Measurements from ENCODE around the gene DISP2.

The DISP2 gene

DNA sequence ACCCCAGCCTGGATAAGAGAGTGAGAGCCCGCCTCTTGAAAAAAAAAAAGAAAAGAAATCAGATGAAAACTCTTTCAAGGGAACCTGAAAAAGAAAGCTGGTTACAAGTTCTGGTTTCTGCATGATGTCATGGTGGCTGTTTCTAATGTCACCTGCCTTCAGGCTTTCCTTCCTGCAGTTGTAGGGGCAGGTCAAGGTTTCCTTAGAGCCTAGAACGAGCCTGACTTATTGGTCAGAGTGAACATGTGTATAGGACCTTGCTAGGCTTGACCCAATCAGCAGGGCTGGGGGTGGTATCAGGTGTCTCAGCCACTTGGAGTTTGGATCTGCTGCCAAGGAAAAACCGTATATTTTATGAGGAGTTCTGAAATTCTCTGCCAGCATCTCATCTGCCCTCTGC lies 51.3 kb downstream of the DISP2 start:
- Mint-ChIP-seq H3K27ac (peak overlapping the region; percentile 35), H3K4me1 (peaks cover 34% of the 10 kb centered on the region), H3K36me3 (peaks cover 53% of the 10 kb centered on the region)

GRCh38 chr15:40410476-40410875 lies 52.5 kb downstream of the DISP2 start:
- no peak for ATAC-seq
- Mint-ChIP-seq H3K27me3 (no peaks in the 10 kb centered on the region), H3K4me1 (peaks cover 26% of the 10 kb centered on the region), H3K27ac (no peak overlapping the region), H3K4me3 (no peak overlapping the region), H3K9me3 (no peaks in the 10 kb centered on the region), H3K36me3 (peaks cover 64% of the 10 kb centered on the region)

More for the DNA sequence above, 51.3 kb downstream of the DISP2 start:
- no peaks in the 10 kb centered on the region for H3K27me3 Mint-ChIP-seq
- H3K9me3 Mint-ChIP-seq: no peaks in the 10 kb centered on the region
- no peak for ATAC-seq
- no peak overlapping the region for H3K4me3 Mint-ChIP-seq

DNA sequence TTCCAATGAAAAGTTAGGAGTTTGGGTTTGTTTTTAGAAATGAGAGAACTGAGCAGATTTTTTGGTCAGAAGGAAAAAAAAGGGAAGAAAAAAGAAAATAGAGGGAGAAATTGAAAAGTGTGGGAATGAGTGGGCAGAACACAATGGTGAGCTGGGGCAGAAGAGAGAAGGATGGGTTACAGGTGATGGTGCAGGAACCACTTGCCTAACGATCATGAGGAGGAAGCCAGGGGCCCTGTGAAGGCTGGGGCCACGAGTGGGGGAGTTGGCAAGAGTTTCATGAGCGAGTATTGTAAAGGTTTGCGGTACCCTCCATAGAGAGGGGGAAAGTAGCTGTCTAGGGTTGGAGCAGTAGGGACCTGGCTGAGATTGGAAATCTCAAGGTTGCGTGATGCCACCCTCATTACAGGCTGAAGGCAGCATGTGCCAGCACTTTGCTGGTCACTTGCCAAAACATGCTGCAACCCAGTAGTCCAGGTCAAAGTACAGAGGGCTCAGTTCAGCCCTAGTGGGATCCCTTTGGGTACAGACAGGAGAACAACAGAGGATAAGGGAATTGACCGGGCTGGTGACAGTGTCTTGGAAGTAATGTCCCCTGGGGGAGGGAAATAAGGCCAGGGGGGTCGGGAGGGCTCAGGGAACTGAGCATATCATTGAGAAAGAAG lies 54.2 kb downstream of the DISP2 start:
- H3K27me3 Mint-ChIP-seq: no peaks in the 10 kb centered on the region
- no peak overlapping the region for H3K27ac Mint-ChIP-seq
- no peak overlapping the region for H3K4me3 Mint-ChIP-seq
- ATAC-seq: no peak
- H3K4me1 Mint-ChIP-seq: peaks cover 9% of the 10 kb centered on the region
- no peaks in the 10 kb centered on the region for H3K9me3 Mint-ChIP-seq
- H3K36me3 Mint-ChIP-seq: peaks cover 75% of the 10 kb centered on the region

DNA sequence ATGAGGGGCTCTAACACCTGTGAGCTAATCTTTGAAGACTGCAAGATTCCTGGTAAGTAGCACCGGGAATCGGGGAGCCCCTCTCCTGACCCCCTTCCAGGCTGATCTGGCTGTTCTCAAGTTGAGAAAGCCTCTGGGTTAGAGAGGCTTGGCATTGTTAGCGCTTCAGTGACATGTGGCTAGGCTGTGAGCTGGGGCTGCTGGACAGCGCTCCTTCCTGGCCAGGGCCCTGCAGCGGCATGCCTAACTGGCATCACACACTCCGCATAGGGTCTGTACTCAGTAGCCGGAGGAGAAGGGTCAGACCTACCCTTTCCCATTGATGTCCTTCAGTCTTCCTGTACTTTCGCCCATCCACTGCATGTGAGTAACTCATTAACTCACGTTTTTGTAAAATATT lies 55.0 kb downstream of the DISP2 start:
- Mint-ChIP-seq H3K9me3 (no peaks in the 10 kb centered on the region), H3K27me3 (no peaks in the 10 kb centered on the region), H3K4me3 (no peak overlapping the region), H3K27ac (no peak overlapping the region), H3K4me1 (peaks cover under 1% of the 10 kb centered on the region), H3K36me3 (peaks cover 72% of the 10 kb centered on the region)
- no peak for ATAC-seq

- Mint-ChIP-seq H3K4me1 (no peaks in the 10 kb centered on the region), H3K27ac (no peak overlapping the region), H3K36me3 (peaks cover 77% of the 10 kb centered on the region), H3K4me3 (no peak overlapping the region), H3K27me3 (no peaks in the 10 kb centered on the region), H3K9me3 (no peaks in the 10 kb centered on the region)
- ATAC-seq: no peak
Observed at GRCh38 chr15:40414816-40415215, 56.8 kb downstream of the DISP2 start.

DNA sequence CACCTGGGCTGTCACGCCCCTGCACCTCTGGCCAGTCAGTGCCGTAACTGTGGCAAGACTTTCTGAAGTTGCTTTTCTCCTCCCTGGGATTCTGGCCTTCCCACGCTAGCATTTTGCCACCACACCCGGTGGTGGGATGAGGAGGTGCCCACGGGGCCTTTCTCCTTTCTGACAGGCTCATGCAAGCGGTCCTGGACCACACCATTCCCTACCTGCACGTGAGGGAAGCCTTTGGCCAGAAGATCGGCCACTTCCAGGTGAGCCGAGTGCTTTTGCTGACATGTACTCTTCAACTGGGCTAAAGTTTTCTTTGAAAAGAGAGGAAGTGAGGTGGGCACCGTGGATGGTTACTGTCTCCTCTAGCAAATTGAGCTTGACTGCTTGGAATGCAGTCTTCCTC lies 57.2 kb downstream of the DISP2 start:
- peaks cover 73% of the 10 kb centered on the region for H3K36me3 Mint-ChIP-seq
- no peak for ATAC-seq
- no peak overlapping the region for H3K4me3 Mint-ChIP-seq
- no peaks in the 10 kb centered on the region for H3K27me3 Mint-ChIP-seq
- H3K4me1 Mint-ChIP-seq: no peaks in the 10 kb centered on the region
- H3K27ac Mint-ChIP-seq: no peak overlapping the region
- H3K9me3 Mint-ChIP-seq: no peaks in the 10 kb centered on the region

- Mint-ChIP-seq H3K9me3 (no peaks in the 10 kb centered on the region), H3K27ac (no peak overlapping the region), H3K36me3 (peaks cover 64% of the 10 kb centered on the region), H3K27me3 (no peaks in the 10 kb centered on the region), H3K4me1 (no peaks in the 10 kb centered on the region), H3K4me3 (no peak overlapping the region)
- no peak for ATAC-seq
Observed at GRCh38 chr15:40416056-40416455, 58.0 kb downstream of the DISP2 start.

GRCh38 chr15:40418126-40418525 lies 60.1 kb downstream of the DISP2 start:
- Mint-ChIP-seq H3K27me3 (no peaks in the 10 kb centered on the region), H3K9me3 (no peaks in the 10 kb centered on the region), H3K36me3 (peaks cover 44% of the 10 kb centered on the region), H3K4me1 (peaks cover 9% of the 10 kb centered on the region), H3K27ac (no peak overlapping the region), H3K4me3 (no peak overlapping the region)
- ATAC-seq: no peak

- H3K27ac Mint-ChIP-seq: no peak overlapping the region
Observed at GRCh38 chr15:40420071-40420713, 62.2 kb downstream of the DISP2 start.

DNA sequence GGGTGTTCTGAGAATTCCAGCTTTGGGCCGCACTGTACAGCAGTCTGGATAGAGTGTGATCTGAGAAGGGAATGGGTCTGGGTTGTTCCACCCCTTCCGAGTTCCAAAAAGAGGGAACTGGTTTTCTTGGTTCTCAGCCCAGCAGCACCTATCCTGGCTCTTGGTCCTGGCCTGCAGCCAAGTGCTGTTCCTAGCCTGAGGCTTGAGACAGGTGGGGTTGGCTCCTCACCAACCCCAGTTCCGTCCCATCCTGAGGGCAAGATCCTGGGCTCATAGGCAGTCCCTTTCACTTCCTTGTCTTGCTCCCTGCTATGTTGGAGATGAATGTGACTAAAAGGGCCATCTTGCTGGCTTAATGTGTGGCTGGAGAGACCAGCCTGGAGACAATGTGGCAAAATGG lies 62.8 kb downstream of the DISP2 start:
- no peaks in the 10 kb centered on the region for H3K27me3 Mint-ChIP-seq
- H3K4me3 Mint-ChIP-seq: no peak overlapping the region
- no peak overlapping the region for H3K27ac Mint-ChIP-seq
- no peaks in the 10 kb centered on the region for H3K9me3 Mint-ChIP-seq
- ATAC-seq: no peak
- peaks cover 20% of the 10 kb centered on the region for H3K36me3 Mint-ChIP-seq
- H3K4me1 Mint-ChIP-seq: peaks cover 9% of the 10 kb centered on the region

More at GRCh38 chr15:40420071-40420713, 62.2 kb downstream of the DISP2 start:
- Mint-ChIP-seq H3K36me3 (peaks cover 26% of the 10 kb centered on the region), H3K4me1 (peaks cover 9% of the 10 kb centered on the region), H3K27me3 (no peaks in the 10 kb centered on the region), H3K9me3 (no peaks in the 10 kb centered on the region), H3K4me3 (no peak overlapping the region)
- no peak for ATAC-seq

GRCh38 chr15:40421246-40422157 lies 63.5 kb downstream of the DISP2 start:
- Mint-ChIP-seq H3K9me3 (no peaks in the 10 kb centered on the region), H3K27ac (no peak overlapping the region), H3K27me3 (no peaks in the 10 kb centered on the region), H3K4me1 (peaks cover 9% of the 10 kb centered on the region), H3K4me3 (no peak overlapping the region), H3K36me3 (peaks cover 16% of the 10 kb centered on the region)
- peak; percentile 94 for ATAC-seq

DNA sequence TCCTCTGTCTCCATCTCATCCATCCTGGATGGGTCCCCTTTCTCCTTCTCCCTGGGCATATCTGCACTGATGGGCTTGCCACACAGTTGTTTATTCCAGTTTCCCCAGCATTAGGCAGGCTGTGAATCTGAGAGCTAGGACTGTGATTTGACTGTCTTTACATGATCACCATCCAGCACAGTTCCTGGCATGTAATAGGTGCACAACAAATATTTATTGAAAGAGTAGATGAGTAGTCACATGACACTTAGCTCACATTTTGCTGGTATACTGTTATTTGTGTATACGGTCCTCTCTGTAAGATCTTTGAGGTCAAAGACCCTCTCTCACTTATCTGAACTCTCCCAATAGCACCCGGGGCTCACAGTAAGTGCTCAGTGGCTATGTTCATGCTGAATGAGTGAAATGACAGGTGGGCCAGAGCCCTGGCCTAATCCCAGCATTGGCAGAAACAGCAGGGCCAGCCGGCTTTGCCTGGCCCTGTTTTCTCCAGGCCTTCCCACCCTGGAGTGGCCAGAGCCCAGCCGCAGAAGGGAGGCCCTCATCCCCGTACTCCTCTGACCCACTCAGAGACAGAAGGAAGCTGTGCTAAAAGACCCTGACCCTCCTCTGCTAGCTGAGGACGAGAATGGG lies 66.6 kb downstream of the DISP2 start:
- Mint-ChIP-seq H3K27me3 (no peaks in the 10 kb centered on the region), H3K4me1 (peaks cover 9% of the 10 kb centered on the region), H3K4me3 (no peak overlapping the region), H3K27ac (no peak overlapping the region), H3K9me3 (no peaks in the 10 kb centered on the region), H3K36me3 (peaks cover 6% of the 10 kb centered on the region)
- no peak for ATAC-seq

DNA sequence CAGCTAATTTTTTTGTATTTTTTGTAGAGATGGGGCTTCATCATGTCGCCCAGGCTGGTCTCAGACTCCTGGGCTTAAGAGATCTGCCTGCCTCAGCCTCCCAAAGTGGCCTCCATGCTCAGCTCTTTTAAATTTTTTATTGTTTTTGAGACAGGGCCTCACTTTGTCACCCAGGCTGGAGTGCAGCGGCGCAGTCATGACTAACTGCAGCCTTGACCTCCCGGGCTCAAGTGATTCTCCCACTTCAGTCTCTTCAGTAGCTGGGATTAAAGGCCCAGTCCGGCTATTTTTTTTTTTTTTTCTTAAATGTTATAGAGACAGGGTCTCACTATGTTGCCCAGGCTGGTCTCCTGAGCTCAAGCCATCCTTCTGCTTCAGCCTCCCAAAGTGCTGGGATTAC lies 67.7 kb downstream of the DISP2 start:
- H3K9me3 Mint-ChIP-seq: no peaks in the 10 kb centered on the region
- H3K4me1 Mint-ChIP-seq: peaks cover 9% of the 10 kb centered on the region
- H3K27me3 Mint-ChIP-seq: no peaks in the 10 kb centered on the region
- peaks cover 6% of the 10 kb centered on the region for H3K36me3 Mint-ChIP-seq
- no peak overlapping the region for H3K27ac Mint-ChIP-seq
- no peak for ATAC-seq
- no peak overlapping the region for H3K4me3 Mint-ChIP-seq

- no peaks in the 10 kb centered on the region for H3K9me3 Mint-ChIP-seq
- no peak for ATAC-seq
- no peak overlapping the region for H3K4me3 Mint-ChIP-seq
- H3K36me3 Mint-ChIP-seq: peaks cover 6% of the 10 kb centered on the region
- H3K4me1 Mint-ChIP-seq: no peaks in the 10 kb centered on the region
- H3K27ac Mint-ChIP-seq: no peak overlapping the region
- H3K27me3 Mint-ChIP-seq: no peaks in the 10 kb centered on the region
Observed at GRCh38 chr15:40427188-40427587, 69.2 kb downstream of the DISP2 start.

GRCh38 chr15:40428185-40428584 lies 70.2 kb downstream of the DISP2 start:
- H3K36me3 Mint-ChIP-seq: peaks cover 6% of the 10 kb centered on the region
- no peaks in the 10 kb centered on the region for H3K27me3 Mint-ChIP-seq
- H3K9me3 Mint-ChIP-seq: no peaks in the 10 kb centered on the region
- H3K4me3 Mint-ChIP-seq: no peak overlapping the region
- H3K4me1 Mint-ChIP-seq: no peaks in the 10 kb centered on the region
- no peak overlapping the region for H3K27ac Mint-ChIP-seq
- no peak for ATAC-seq
